Jurkat, Clone E6-1 (cell line): ENCODE results near the gene CACNA2D3.

ENCODE experiments used
- DNase-seq: peaks from one replicate; pipeline ENCODE4 v3.0.0-alpha.2; 2011; ENCODE audit warnings: low read depth, low spot score
- H3K4me3 ChIP-seq: 2 replicates; pipeline ENCODE4 v1.5.1; 2011; ENCODE audit warnings: mild to moderate bottlenecking, low read length, control low read depth, moderate library complexity

The CACNA2D3 gene

GRCh38 chr3:54123776-54124196 lies 1.4 kb downstream of the CACNA2D3 start:
- no peak overlapping the region for H3K4me3 ChIP-seq
- no peak for DNase-seq

GRCh38 chr3:54125300-54125699 lies 2.9 kb downstream of the CACNA2D3 start:
- H3K4me3 ChIP-seq = no peak overlapping the region
- DNase-seq = no peak

- DNase-seq = no peak
- H3K4me3 ChIP-seq = no peak overlapping the region
Measured at GRCh38 chr3:54126551-54126950, 4.2 kb downstream of the CACNA2D3 start.

- DNase-seq = no peak
- no peak overlapping the region for H3K4me3 ChIP-seq
Measured at GRCh38 chr3:54127499-54128056, 5.2 kb downstream of the CACNA2D3 start.

GRCh38 chr3:54131026-54131605 lies 8.8 kb downstream of the CACNA2D3 start:
- no peak overlapping the region for H3K4me3 ChIP-seq
- no peak for DNase-seq

- no peak for DNase-seq
- H3K4me3 ChIP-seq = no peak overlapping the region
Measured at GRCh38 chr3:54131890-54132289, 9.5 kb downstream of the CACNA2D3 start.

- DNase-seq = no peak
Measured at GRCh38 chr3:54132685-54133084, 10.3 kb downstream of the CACNA2D3 start.

DNA sequence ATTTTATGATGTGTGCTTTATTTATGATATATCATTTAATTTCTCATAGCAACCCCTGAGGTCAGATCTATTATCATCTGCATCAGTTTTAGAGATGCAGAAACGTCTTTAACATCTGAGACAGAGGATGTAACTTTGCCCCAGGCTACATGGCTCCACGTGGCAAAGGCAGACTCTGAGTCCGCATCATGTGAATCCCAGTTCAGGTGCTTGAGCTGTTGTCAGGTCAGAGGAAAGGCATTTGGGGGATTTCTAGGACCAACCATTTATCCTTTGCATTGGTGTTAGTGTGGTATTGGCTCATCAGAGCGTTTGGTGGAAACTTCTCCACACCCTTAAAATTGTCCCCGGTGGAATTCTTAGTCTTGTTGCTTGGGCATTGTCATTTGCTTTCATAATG lies 10.8 kb downstream of the CACNA2D3 start:
- no peak overlapping the region for H3K4me3 ChIP-seq
- no peak for DNase-seq

More at GRCh38 chr3:54132685-54133084, 10.3 kb downstream of the CACNA2D3 start:
- H3K4me3 ChIP-seq = no peak overlapping the region

GRCh38 chr3:54134155-54134554 lies 11.8 kb downstream of the CACNA2D3 start:
- no peak for DNase-seq
- H3K4me3 ChIP-seq = no peak overlapping the region

DNA sequence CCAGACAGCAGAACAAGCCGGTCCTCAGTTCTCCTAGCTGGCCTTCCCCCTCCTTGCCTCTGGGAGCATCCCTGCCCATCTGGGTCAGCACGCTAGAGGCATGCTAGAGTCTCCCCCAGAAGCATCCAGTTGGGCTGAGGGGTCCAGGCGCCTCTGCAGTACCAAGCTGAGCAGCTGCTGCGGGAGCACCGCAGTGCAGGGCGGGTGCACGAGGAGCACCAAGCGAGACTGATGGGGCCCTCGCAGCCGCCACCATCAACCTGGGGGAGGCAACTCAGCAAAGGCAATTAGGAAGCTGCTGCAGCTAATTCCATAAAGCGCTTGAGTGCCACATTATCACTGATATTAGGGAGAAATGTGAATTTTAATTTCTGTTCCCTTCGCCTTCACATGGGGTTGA lies 12.4 kb downstream of the CACNA2D3 start:
- DNase-seq = no peak
- H3K4me3 ChIP-seq = no peak overlapping the region

DNA sequence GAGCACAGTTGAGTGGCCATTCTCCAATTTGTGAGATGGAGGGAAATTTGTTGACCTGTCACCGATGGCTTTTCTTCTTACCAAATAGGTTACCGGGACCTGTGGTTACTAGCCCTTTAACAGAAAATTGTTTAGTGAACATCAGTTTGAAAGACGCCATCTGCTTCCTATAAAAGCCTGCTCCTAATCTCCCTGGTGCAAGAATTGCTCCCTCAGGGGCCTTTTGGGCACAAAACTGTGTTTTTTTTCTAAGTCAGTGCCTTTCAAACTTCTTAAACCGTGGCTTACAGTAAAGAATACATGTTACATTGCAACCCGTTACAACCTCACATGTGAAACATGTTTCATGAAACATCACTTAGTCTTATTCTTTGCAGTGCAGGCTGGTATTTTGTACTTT lies 15.0 kb downstream of the CACNA2D3 start:
- no peak for DNase-seq
- no peak overlapping the region for H3K4me3 ChIP-seq

DNA sequence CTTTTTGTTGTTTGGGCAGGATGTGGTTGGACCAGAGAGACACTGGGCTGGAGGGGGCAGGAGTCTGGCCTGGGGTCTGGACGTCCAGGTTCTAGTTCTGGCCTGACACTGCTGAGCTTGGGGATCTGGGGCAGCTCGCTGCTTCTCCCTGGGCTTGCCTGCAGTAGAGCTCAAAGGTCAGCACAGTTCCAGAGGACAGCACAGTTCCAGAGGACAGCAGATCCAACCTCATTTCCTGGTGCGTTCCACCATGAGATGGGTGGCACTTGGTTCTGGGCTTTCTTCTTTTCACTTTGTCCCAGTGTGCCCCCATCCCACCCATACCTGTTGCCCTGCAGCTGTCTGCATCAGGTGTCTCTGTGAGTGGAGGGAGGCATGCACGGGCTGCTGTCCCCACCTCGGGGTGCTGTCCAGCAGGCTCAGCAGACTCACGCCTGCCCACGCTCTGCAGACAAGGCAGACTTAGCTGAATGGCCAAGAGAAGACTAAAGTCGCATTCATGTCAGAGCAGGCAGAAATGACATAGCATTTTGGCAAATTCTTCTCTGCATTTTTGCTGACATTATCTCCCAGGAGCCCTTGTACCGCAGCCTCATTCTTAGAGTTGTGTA lies 16.7 kb downstream of the CACNA2D3 start:
- no peak overlapping the region for H3K4me3 ChIP-seq
- no peak for DNase-seq

DNA sequence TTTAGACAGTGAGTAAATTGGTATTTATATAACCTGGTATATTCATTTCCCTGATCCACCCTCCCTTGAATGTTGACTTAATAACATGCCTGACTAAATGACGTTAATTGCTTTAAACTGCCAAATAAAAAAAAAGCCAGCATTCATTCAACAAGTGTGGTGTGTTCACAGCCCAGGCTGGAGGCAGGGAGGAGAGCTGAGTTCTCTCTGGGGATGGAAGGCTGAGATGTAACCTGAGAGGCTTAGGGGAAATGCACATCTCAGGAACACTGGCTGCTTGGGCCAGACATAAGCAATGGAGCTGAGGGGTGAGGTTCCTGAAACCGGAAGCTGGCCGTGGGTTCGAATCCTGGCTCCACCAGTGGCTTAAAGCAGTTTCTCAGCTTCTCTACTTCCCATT lies 17.3 kb downstream of the CACNA2D3 start:
- DNase-seq = no peak
- no peak overlapping the region for H3K4me3 ChIP-seq

DNA sequence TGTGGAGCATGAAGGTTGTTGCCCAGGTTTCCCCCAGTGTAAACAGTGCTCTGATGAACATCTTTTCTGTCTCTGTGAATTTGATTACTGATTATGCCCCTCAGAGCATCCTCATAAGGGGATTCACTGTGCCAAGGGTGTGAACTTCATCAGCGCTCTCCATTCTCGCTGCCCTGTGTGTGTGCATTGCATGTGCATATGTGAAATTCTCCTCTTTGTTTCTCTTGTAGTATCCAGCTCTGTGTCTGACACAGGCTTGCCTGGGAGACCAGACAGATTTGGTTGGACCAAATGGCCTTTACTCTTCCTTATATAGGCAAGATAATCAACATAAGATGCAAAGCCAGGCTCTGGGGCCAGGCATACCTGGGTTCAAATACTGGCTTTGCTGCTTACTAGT lies 21.9 kb downstream of the CACNA2D3 start:
- no peak for DNase-seq
- H3K4me3 ChIP-seq = no peak overlapping the region

GRCh38 chr3:54146506-54147239 lies 24.3 kb downstream of the CACNA2D3 start:
- H3K4me3 ChIP-seq = no peak overlapping the region
- DNase-seq = no peak

DNA sequence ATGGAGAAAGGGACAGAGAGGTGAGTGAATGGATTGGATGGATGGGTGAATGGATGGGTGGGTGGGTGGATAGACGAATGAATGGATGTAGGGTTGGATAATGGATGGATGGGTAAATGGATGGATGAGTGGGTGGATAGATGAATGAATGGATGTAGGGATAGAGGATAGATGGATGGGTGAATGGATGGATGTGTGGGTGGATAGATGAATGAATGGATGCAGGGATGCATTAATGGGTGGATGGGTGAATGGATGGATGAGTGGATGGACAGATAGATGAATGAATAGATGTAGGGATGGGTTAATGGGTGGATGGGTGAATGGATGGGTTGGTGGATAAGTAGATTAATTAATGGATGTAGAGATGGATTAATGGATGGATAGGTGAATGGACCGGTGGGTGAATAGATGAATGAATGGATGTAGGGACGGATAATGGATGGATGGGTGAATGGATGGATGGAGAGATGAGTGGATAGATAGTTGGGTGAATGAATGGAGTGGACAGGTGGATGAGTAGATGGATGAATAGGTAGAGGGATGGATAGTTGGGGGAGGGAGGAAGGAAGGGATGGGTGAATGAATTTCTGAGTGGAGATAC lies 28.6 kb downstream of the CACNA2D3 start:
- no peak for DNase-seq
- no peak overlapping the region for H3K4me3 ChIP-seq

DNA sequence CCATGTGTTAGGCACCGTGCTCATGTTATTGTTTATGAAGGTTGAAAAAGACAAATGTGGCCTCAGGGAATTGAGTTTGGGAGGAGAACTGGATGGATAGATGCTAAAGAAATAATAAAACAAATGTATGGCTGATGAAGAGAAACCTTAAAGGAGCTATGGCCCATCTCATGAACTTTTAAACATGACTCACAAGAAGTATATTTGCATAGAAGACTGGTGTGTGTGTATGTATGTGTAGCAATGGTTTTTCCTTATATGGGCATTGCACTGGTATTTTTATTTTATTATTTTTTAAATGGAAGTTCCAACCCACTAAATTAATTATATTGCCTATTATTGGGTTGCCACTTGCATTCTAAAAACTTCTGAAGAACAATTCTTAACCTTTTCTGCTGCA lies 31.1 kb downstream of the CACNA2D3 start:
- no peak for DNase-seq
- no peak overlapping the region for H3K4me3 ChIP-seq

- no peak for DNase-seq
Measured at GRCh38 chr3:54157860-54158259, 35.5 kb downstream of the CACNA2D3 start.

DNA sequence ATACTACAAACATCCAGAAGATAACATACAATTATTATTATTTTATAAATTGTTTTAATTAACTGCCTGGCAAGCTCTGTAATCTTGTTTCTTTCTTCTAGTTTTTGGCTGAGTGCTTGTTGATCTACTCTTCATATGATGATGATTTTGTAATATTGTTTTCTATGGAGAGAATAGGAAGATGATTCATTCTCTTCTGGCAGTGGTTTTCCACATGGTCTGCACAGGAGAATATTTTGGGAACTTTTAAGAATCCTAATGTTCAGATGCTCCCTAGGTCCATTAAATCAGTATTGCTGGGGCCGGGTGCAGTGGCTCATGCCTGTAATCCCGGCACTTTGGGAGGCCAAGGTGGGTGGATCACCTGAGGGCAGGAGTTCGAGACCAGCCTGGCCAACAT lies 37.6 kb downstream of the CACNA2D3 start:
- no peak for DNase-seq

More at GRCh38 chr3:54157860-54158259, 35.5 kb downstream of the CACNA2D3 start:
- H3K4me3 ChIP-seq = no peak overlapping the region

GRCh38 chr3:54163441-54163840 lies 41.1 kb downstream of the CACNA2D3 start:
- no peak for DNase-seq
- no peak overlapping the region for H3K4me3 ChIP-seq

More for the DNA sequence above, 37.6 kb downstream of the CACNA2D3 start:
- H3K4me3 ChIP-seq = no peak overlapping the region
